HepG2 (cell line): Measurements from ENCODE around the gene RICTOR. TPM values are rescaled to one million over a fixed set of nuclear protein-coding genes. Genes with fewer than 3 reads are reported as not detected.
"Not testable (repeated sequence)": the region's sequence is repeated elsewhere in the genome, so short reads cannot be mapped to it uniquely, and the experiment has no call there.

Experiments
- ATAC-seq: fragments of 200-7000 bp; cut with Tn5 transposase; 3 replicates; pipeline ENCODE4 v1.9.1; 2020; ENCODE audit warnings: mild to moderate bottlenecking, moderate library complexity
- BruUV-seq: library from RNA; stranded (reverse); fragments of 400-500 nt; replicated peaks from 2 replicates; lab custom pipeline; 2021; lab: Mats Ljungman, UMichigan
- CTCF ChIA-PET: fragments of 300-600 bp; formaldehyde crosslinking; extraction: SDS; loops from one replicate; lab custom pipeline; 2021; ENCODE audit warnings: low total read pairs, inconsistent platforms, low intra/inter-chr PET ratio; lab: Yijun Ruan, JAX
- POLR2A ChIA-PET: fragments of 350-600 bp; sonication (Branson Sonifier 250); formaldehyde crosslinking; loops from one replicate; lab custom pipeline; 2020; ENCODE audit warnings: antibody characterized with exemption, inconsistent platforms; lab: Yijun Ruan, JAX
- DNase-seq: peaks from one replicate; pipeline ENCODE4 v3.0.0-alpha.2; 2015; ENCODE audit warnings: low spot score
- FAIRE-seq: peaks from 3 replicates; lab custom pipeline; 2011; peaks lifted over from hg19 to GRCh38; lab: Jason Lieb, UNC
- H2AFZ ChIP-seq: one replicate; pipeline ENCODE4 v1.6.1; 2011; ENCODE audit warnings: low read length, inconsistent platforms
- H3K27ac ChIP-seq: fragments of 300-600 bp; 3 replicates; pipeline ENCODE4 v1.8.0; 2011; ENCODE audit warnings: mixed run types, mild to moderate bottlenecking, mixed read lengths, low read length, inconsistent platforms; ENCODE audit not compliant: insufficient read depth; ENCODE audit errors: extremely low read length
- H3K27me3 ChIP-seq, 2 experiments: fragments of 200-600 bp in 1 of 2; 2 replicates in 1 of 2; 3 replicates in 1 of 2; pipeline versions ENCODE4 v1.6.0 to v1.8.0; 2011; ENCODE audit warnings: low read length in 2 of 2, mild to moderate bottlenecking in 2 of 2, moderate library complexity in 2 of 2, inconsistent platforms in 1 of 2; ENCODE audit not compliant: insufficient read depth in 2 of 2, control insufficient read depth in 1 of 2
- H3K36me3 ChIP-seq, 2 experiments: fragments of 200-600 bp in 1 of 2; replicated peaks in 1 of 2; 2 replicates in 1 of 2; 3 replicates in 1 of 2; pipeline versions ENCODE4 v1.5.1 to v1.8.0; 2011; ENCODE audit warnings: low read length in 2 of 2, inconsistent platforms in 1 of 2; ENCODE audit not compliant: insufficient read depth in 2 of 2, control insufficient read depth in 1 of 2
- H3K4me1 ChIP-seq: 2 replicates; pipeline ENCODE4 v1.5.1; 2012; ENCODE audit warnings: low read length, inconsistent platforms; ENCODE audit not compliant: insufficient read depth
- H3K4me2 ChIP-seq: 2 replicates; pipeline ENCODE4 v1.6.0; 2011; ENCODE audit warnings: low read depth, low read length, inconsistent platforms
- H3K4me3 ChIP-seq, 3 experiments: fragments of 200-600 bp in 1 of 3; sonication (generic), shearing (Covaris generic) in 1 of 3; replicated peaks in 1 of 3; 2 replicates each; pipeline ENCODE4 v1.5.1; 2011 to 2016; ENCODE audit warnings: low read length in 3 of 3, inconsistent platforms in 2 of 3, low read depth in 2 of 3, mild to moderate bottlenecking in 2 of 3, control low read depth in 1 of 3, mixed read lengths in 1 of 3; ENCODE audit not compliant: insufficient read depth in 1 of 3
- H3K79me2 ChIP-seq: one replicate; pipeline ENCODE4 v1.6.1; 2011; ENCODE audit warnings: low read length, inconsistent platforms; ENCODE audit not compliant: insufficient read depth
- H3K9ac ChIP-seq: 2 replicates; pipeline ENCODE4 v1.6.0; 2011; ENCODE audit warnings: mild to moderate bottlenecking, low read depth, low read length, inconsistent platforms; ENCODE audit not compliant: insufficient read depth
- H3K9me3 ChIP-seq: 2 replicates; pipeline ENCODE4 v1.5.1; 2012; ENCODE audit warnings: mild to moderate bottlenecking, low read length
- H4K20me1 ChIP-seq: 2 replicates; pipeline ENCODE4 v1.6.0; 2011; ENCODE audit warnings: inconsistent platforms, mild to moderate bottlenecking, low read length, moderate library complexity; ENCODE audit not compliant: insufficient read depth
- CEBPB ChIP-seq: IDR thresholded peaks from 2 replicates; pipeline ENCODE4 v1.6.1; 2011; ENCODE audit warnings: low read depth, low read length, improper control_type of control experiment, borderline replicate concordance
- MEIS1 ChIP-seq: sonication (generic); formaldehyde crosslinking; IDR thresholded peaks from 2 replicates; pipeline ENCODE4 v1.9.0; 2021; ENCODE audit warnings: mild to moderate bottlenecking, missing genetic modification reagents, moderate library complexity, borderline replicate concordance
- NCOA1 ChIP-seq: sonication (generic); formaldehyde crosslinking; IDR thresholded peaks from 2 replicates; pipeline ENCODE4 v1.9.0; 2021; ENCODE audit warnings: missing genetic modification reagents
- RNF219 ChIP-seq: sonication (generic); formaldehyde crosslinking; IDR thresholded peaks from 2 replicates; pipeline ENCODE4 v1.5.0; 2020; ENCODE audit warnings: mild to moderate bottlenecking, missing genetic modification reagents
- TARDBP ChIP-seq: sonication (generic); formaldehyde crosslinking; IDR thresholded peaks from 2 replicates; pipeline ENCODE4 v1.8.0; 2022; ENCODE audit warnings: mild to moderate bottlenecking, missing genetic modification reagents
- ZNF816 ChIP-seq: sonication (generic); formaldehyde crosslinking; IDR thresholded peaks from 2 replicates; pipeline ENCODE4 v1.8.0; 2022; ENCODE audit warnings: missing genetic modification reagents, mild to moderate bottlenecking, borderline replicate concordance
- WGBS: methylation state at CpG from one replicate; pipeline ENCODE4 v1.1.6; 2017; ENCODE audit warnings: low lambda C conversion rate; 5-methylcytosine and 5-hydroxymethylcytosine counted together
- in situ Hi-C: cut with HindIII; loops from 2 replicates; pipeline ENCODE4 v1.10.0; 2017; ENCODE audit warnings: low pct_unique_long_range_greater_than_20kb; ENCODE audit not compliant: extremely low pct_ligation_motif_present
- intact Hi-C: fragments of 100-400 bp; cut with micrococcal nuclease; formaldehyde crosslinking; loops from one replicate; pipeline ENCODE4 v1.10.0; 2022; ENCODE audit not compliant: unreplicated experiment
- polyA plus RNA-seq, 8 experiments: library from polyadenylated mRNA; depleted of rRNA in 3 of 8; stranded (reverse) in 7 of 8; unstranded in 1 of 8; fragments of >200 nt; fragmentation: Illumina TruSeq in 4 of 8; extraction: Trizol in 4 of 8; gene quantifications; 2 replicates each; pipeline versions ENCODE4 v1.2.1 to v1.2.3, GENCODE V29; 2011 to 2016; ENCODE audit warnings: low read depth in 4 of 8, missing spikeins in 1 of 8, mixed read lengths in 1 of 8; ENCODE audit not compliant: insufficient read depth in 1 of 8
- total RNA-seq, 5 experiments: library from RNA; depleted of rRNA; stranded (reverse); fragments of >200 nt; fragmentation: Illumina TruSeq; extraction: Trizol; gene quantifications; 2 replicates each; pipeline ENCODE4 v1.2.3, GENCODE V29; 2016; ENCODE audit warnings: low read depth in 1 of 5

Gene RICTOR
- total and polyA plus RNA-seq, 2 of the 13 experiments (the other 11 are each of a cell fraction or from before 2014, with no cell fraction given): 10.7 to 15.4 TPM

GRCh38 chr5:39014561-39014960 is 59.6 kb downstream of the RICTOR start (continued):
- TF ChIP-seq RNF219 (no peak), NCOA1 (no peak), TARDBP (CRISPR knock-in tag) (no peak), MEIS1 (no peak)

DNA sequence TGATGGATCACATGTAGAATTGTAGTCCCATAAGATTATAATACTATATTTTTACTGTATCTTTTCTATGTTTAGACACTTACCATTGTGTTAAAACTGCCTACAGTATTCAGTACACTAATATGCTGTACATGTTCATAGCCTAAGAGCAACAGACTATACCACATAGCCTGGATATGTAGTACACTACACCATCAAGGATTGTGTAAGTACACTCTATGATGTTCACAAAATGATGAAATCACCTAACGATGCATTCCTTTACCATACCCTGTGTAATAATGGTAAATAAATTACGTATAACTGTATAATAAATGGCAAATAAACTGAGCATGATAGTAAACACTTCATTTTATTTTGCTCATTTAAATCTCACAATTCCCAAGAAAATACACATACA is 60.3 kb downstream of the RICTOR start:
- H4K20me1 ChIP-seq: 0 out of 2 replicates have a peak, but pooled peaks cover 9% of the 10 kb centered on the region
- H3K4me3 ChIP-seq: no peak overlapping the region
- no peak overlapping the region for H2AFZ ChIP-seq
- CTCF ChIA-PET: no interaction called here
- POLR2A ChIA-PET: no interaction called here
- in situ Hi-C loops: no loop called here
- DNase-seq (no peak), ATAC-seq (no peak), FAIRE-seq (no peak)
- TF ChIP-seq CEBPB (peak; percentile 59; the same call in 1 of the 2 replicates), ZNF816 (no peak)
- intact Hi-C loops: no loop called here
- 97% methylated on average over 2 of the region's 2 CpGs for WGBS
- no peak overlapping the region for H3K27ac ChIP-seq
- H3K9me3 ChIP-seq: peaks cover 21% of the 10 kb centered on the region
- no TSS peak for BruUV-seq
- H3K27me3 ChIP-seq: no peaks in the 10 kb centered on the region
- no peak overlapping the region for H3K9ac ChIP-seq
- no peaks in the 10 kb centered on the region for H3K79me2 ChIP-seq
- peaks cover 0 to 20% of the 10 kb centered on the region in 2 experiments; a peak in 2 of 5 replicates for H3K36me3 ChIP-seq
- peaks cover 12% of the 10 kb centered on the region for H3K4me1 ChIP-seq
- no peak overlapping the region for H3K4me2 ChIP-seq

GRCh38 chr5:39010958-39011357 is 63.2 kb downstream of the RICTOR start:
- H3K4me3 ChIP-seq, POLR2A ChIA-PET, ATAC-seq, H3K27ac ChIP-seq, DNase-seq, H3K4me1 ChIP-seq, intact Hi-C loops, H3K79me2 ChIP-seq, H2AFZ ChIP-seq, CTCF ChIA-PET, in situ Hi-C loops, H3K27me3 ChIP-seq, BruUV-seq, FAIRE-seq, H3K4me2 ChIP-seq, H3K9ac ChIP-seq, H4K20me1 ChIP-seq: not testable (repeated sequence)
- 94% methylated on average over 2 of the region's 2 CpGs for WGBS
- Histone ChIP-seq H3K9me3 (peaks cover 21% of the 10 kb centered on the region), H3K36me3 (peaks cover 0 to 13% of the 10 kb centered on the region in 2 experiments; a peak in 2 of 5 replicates)
